Activated CD4-positive, alpha-beta T cell treated with anti-CD3 and anti-CD28 coated beads, Interleukin-2, amount 10 ng/mL, durations not matched to agents 24 days and 14 days (primary cell): ENCODE results near the gene DCAF15. TPM values are rescaled to one million over a fixed set of nuclear protein-coding genes. Genes with fewer than 3 reads are reported as not detected.

Experiments used
- DNase-seq: peaks from one replicate; pipeline ENCODE4 v3.0.0; 2022
- H3K27ac Mint-ChIP-seq: one replicate; pipeline ENCODE4 v1.8.0; 2022; ENCODE audit warnings: mild to moderate bottlenecking, mixed read lengths
- H3K27me3 Mint-ChIP-seq: one replicate; pipeline ENCODE4 v1.8.0; 2022; ENCODE audit warnings: mixed read lengths
- H3K36me3 Mint-ChIP-seq: one replicate; pipeline ENCODE4 v1.8.0; 2022; ENCODE audit warnings: low read depth, mild to moderate bottlenecking, mixed read lengths
- H3K4me1 Mint-ChIP-seq: one replicate; pipeline ENCODE4 v1.8.0; 2021; ENCODE audit warnings: mixed read lengths
- H3K4me3 Mint-ChIP-seq: one replicate; pipeline ENCODE4 v1.8.0; 2022; ENCODE audit warnings: mild to moderate bottlenecking, moderate library complexity, mixed read lengths
- H3K9me3 Mint-ChIP-seq: one replicate; pipeline ENCODE4 v1.8.0; 2021; ENCODE audit warnings: mixed read lengths
- intact Hi-C: fragments of 100-400 bp; cut with micrococcal nuclease; formaldehyde crosslinking; loops from one replicate; pipeline ENCODE4 v1.15.1; 2023
- total RNA-seq: library from RNA; stranded (reverse); gene quantifications from 2 replicates; pipeline ENCODE4 v1.2.3, GENCODE V29; 2022

Gene DCAF15
- total RNA-seq, 1 donor from 2014 or later = 63.2 TPM

DNA sequence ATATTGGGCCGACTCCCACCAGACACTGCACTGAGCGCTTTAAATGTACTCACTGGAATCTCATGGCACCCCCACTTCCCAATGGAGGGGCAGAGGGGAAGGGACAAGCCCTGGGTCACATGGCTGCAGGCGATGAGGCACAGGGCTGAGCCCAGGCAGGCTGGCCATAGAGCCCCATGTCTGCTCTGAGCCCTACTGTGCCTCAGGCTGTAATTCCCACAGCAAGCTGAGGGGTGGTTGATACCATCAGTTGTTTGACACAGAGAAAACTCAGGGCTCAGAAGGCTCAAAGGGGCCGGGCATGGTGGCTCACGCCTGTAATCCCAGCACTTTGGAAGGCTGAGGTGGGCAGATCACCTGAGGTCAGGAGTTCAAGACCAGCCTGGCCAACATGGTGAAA lies 28.7 kb downstream of the DCAF15 start:
- no peak overlapping the region for H3K4me3 Mint-ChIP-seq
- intact Hi-C loops = no loop called here
- no peak for DNase-seq
- peaks cover 5% of the 10 kb centered on the region for H3K36me3 Mint-ChIP-seq
- H3K27ac Mint-ChIP-seq = no peak overlapping the region
- peaks cover 14% of the 10 kb centered on the region for H3K4me1 Mint-ChIP-seq
- H3K9me3 Mint-ChIP-seq = no peaks in the 10 kb centered on the region
- H3K27me3 Mint-ChIP-seq = no peaks in the 10 kb centered on the region

GRCh38 chr19:13981467-13981866 lies 29.2 kb downstream of the DCAF15 start:
- intact Hi-C loops = no loop called here
- peaks cover 5% of the 10 kb centered on the region for H3K36me3 Mint-ChIP-seq
- peaks cover 16% of the 10 kb centered on the region for H3K4me1 Mint-ChIP-seq
- DNase-seq = no peak
- no peak overlapping the region for H3K27ac Mint-ChIP-seq
- H3K4me3 Mint-ChIP-seq = no peak overlapping the region
- H3K27me3 Mint-ChIP-seq = no peaks in the 10 kb centered on the region
- H3K9me3 Mint-ChIP-seq = no peaks in the 10 kb centered on the region

DNA sequence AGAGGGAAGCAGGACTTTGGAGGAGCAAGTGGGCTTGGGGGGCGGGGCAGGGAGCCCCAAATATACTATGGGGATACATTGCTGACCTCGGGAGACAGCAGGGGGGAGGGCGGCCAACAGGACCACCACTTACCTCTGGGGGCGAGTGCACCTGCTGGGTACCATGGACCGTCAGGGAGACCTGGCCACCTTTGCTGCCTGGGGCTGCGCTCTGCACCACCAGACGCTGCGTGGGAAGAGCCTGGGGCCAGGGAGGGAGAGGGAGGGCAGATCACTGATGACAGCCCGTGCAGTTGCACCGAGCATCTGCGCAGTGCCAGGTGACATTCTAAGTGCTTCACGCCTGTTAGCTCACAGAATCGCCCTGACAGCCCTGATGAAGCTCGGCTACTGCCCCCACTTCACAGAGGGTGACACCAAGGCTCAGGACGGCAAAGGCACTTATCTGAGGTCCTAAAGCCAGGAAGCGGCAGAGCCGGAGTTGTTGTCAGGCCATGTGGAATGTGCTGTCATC lies 29.7 kb downstream of the DCAF15 start:
- Mint-ChIP-seq H3K36me3 (peaks cover 5% of the 10 kb centered on the region), H3K4me1 (peaks cover 21% of the 10 kb centered on the region), H3K4me3 (no peak overlapping the region), H3K27me3 (no peaks in the 10 kb centered on the region), H3K9me3 (no peaks in the 10 kb centered on the region), H3K27ac (no peak overlapping the region)
- DNase-seq = no peak
- intact Hi-C loops = no loop called here

DNA sequence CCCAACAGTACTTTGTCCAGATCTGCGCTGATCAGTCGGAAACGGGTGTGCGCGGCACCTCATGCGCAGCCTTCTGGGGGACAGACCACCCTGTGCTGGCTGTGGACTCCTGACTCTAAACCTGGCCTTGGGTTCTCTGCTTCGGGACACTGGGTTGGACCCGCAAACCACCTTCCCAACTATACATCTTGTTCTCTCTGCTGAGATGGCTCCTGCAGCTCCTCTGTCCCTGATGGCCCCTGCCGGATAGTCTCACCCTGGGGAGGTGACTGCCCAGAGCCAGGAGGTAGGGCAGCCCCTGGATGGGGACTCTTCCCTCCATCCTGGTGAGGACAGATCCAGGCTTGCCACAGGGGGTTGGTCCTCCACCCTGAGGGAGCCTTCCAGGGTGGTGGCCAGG lies 30.5 kb downstream of the DCAF15 start:
- peaks cover 27% of the 10 kb centered on the region for H3K4me1 Mint-ChIP-seq
- intact Hi-C loops = no loop called here

GRCh38 chr19:13983213-13983889 lies 31.0 kb downstream of the DCAF15 start:
- no peak for DNase-seq
- Mint-ChIP-seq H3K4me1 (peaks cover 28% of the 10 kb centered on the region), H3K36me3 (peaks cover 5% of the 10 kb centered on the region), H3K4me3 (no peak overlapping the region), H3K27ac (no peak overlapping the region), H3K9me3 (no peaks in the 10 kb centered on the region), H3K27me3 (no peaks in the 10 kb centered on the region)
- intact Hi-C loops = no loop called here

More for the DNA sequence above, 30.5 kb downstream of the DCAF15 start:
- DNase-seq = no peak
- H3K4me3 Mint-ChIP-seq = no peak overlapping the region
- no peak overlapping the region for H3K27ac Mint-ChIP-seq
- peaks cover 5% of the 10 kb centered on the region for H3K36me3 Mint-ChIP-seq
- no peaks in the 10 kb centered on the region for H3K9me3 Mint-ChIP-seq
- no peaks in the 10 kb centered on the region for H3K27me3 Mint-ChIP-seq

- Mint-ChIP-seq H3K9me3 (no peaks in the 10 kb centered on the region), H3K27ac (no peak overlapping the region), H3K27me3 (no peaks in the 10 kb centered on the region), H3K36me3 (peaks cover 9% of the 10 kb centered on the region), H3K4me1 (peaks cover 34% of the 10 kb centered on the region), H3K4me3 (no peak overlapping the region)
- DNase-seq = no peak
- intact Hi-C loops = no loop called here
These were observed 31.9 kb downstream of the DCAF15 start for GRCh38 chr19:13984186-13984585.

DNA sequence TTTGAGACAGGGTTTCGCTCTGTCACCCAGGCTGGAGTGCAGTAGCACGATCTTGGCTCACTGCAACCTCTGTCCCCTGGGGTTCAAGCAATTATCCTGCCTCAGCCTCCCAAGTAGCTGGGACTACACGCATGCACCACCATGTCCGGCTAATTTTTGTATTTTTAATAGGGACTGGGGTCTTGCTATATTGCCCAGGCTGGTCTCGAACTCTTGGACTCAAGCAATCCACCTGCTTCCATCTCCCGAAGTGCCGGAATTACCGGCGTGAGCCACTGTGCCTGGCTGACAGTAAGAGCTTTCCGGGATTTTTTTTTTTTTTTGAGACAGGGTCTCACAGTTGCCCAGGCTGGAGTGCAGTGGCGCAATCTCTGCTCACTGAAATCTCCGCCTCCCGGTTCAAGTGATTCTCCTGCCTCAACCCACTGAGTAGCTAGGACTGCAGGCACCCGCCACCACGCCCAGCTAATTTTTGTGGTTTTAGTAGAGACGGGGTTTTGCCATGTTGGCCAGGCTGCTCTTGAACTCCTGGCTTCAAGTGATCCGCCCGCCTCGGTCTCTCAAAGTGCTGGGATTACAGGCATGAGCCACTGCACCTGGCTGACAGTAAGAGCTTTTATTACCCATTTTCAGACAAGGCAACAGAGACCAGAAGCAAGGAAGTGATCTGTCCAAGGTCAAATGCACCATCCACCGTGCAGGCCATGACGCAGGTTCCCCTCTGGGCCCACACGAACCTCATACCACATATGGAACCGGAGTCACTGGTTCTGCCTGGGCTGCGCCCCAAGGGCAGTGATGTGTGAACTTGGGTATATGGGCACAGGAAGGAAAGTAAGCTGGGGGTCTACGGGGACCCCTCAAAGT lies 32.8 kb downstream of the DCAF15 start:
- no peak for DNase-seq
- peaks cover 41% of the 10 kb centered on the region for H3K4me1 Mint-ChIP-seq
- H3K27ac Mint-ChIP-seq = peak overlapping the region; percentile 95
- no peaks in the 10 kb centered on the region for H3K27me3 Mint-ChIP-seq
- intact Hi-C loops = loop anchor here (5.0 kb wide), 1 partner anchor 87 kb away; the partner anchor contains the start of gene MISP3
- no peaks in the 10 kb centered on the region for H3K9me3 Mint-ChIP-seq
- peak overlapping the region; percentile 64 for H3K4me3 Mint-ChIP-seq
- H3K36me3 Mint-ChIP-seq = peaks cover 15% of the 10 kb centered on the region

DNA sequence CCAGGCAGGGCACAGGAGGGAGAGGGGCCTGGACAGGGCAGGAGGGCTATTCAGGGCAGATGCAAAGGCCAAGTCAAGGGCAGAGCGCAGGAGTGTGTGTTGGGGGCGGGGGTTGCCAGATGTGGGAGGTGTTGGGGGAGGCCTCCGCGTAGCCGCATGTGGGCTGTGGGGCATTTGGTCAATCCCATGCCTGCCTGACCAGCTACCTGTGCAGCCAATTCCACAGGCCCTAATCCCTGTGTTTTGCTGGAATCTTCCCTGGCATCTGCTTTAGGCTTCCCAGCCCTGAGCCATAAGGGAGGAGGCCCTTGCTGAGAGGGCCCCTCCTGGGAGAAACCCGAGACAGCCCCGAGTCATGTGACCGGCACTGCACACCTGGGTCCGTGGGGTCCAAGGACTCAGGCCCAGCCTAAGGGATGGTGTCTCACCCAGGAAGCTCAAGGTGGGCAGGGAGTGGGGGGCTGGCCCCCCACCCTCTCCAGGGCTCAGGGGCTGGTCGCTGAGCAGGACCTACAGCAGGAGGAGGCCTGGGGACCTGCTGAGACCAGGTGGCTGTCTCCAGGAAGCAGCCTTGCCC lies 33.5 kb downstream of the DCAF15 start:
- Mint-ChIP-seq H3K4me1 (peaks cover 43% of the 10 kb centered on the region), H3K36me3 (peaks cover 16% of the 10 kb centered on the region), H3K27ac (peak overlapping the region; percentile 95), H3K27me3 (no peaks in the 10 kb centered on the region), H3K9me3 (no peaks in the 10 kb centered on the region), H3K4me3 (peak overlapping the region; percentile 80)
- no peak for DNase-seq
- intact Hi-C loops = loop anchor here (1.0 to 5.0 kb wide), 5 partner anchors 16 to 86 kb away; partner anchors contain the start of genes DCAF15, MISP3 and RFX1

DNA sequence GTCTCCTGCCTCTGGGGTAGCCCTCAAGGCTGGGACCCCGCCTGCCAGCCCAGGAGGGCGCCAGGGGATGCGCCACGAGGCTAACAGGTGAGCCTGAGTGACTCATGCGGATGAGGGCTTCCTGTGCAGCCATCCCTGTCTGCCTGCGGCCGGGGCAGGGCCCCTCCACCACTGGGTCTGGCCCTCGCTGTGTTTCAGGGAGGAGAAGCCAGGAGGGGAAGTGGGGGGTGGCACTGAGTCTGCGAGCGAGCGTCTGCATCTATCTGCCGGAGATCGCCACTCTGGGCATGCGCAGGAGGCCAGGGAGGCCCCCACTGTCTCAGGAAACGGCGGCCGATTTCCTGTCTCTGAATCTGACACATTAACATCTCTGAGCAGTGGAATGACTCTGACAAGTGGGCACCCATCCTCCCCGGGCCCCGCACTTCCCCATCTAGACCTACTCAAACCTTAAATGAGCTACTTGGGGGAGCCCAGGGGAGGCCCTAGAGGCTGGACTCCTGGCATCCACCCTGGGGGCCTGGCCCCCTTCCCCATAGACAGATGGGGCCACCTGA lies 34.1 kb downstream of the DCAF15 start:
- Mint-ChIP-seq H3K4me1 (peaks cover 43% of the 10 kb centered on the region), H3K27ac (peak overlapping the region; percentile 95), H3K36me3 (peaks cover 19% of the 10 kb centered on the region), H3K27me3 (no peaks in the 10 kb centered on the region), H3K9me3 (no peaks in the 10 kb centered on the region), H3K4me3 (peak overlapping the region; percentile 80)
- peak; percentile 99 for DNase-seq
- intact Hi-C loops = loop anchor here (1.0 to 5.0 kb wide), 5 partner anchors 16 to 86 kb away; partner anchors contain the start of genes DCAF15, MISP3 and RFX1

- peaks cover 39% of the 10 kb centered on the region for H3K4me1 Mint-ChIP-seq
- H3K4me3 Mint-ChIP-seq = peak overlapping the region; percentile 80
- intact Hi-C loops = loop anchor here (5.0 kb wide), 1 partner anchor 85 kb away; the partner anchor contains the start of gene MISP3
- no peaks in the 10 kb centered on the region for H3K27me3 Mint-ChIP-seq
- peaks cover 25% of the 10 kb centered on the region for H3K36me3 Mint-ChIP-seq
- peak overlapping the region; percentile 95 for H3K27ac Mint-ChIP-seq
- no peaks in the 10 kb centered on the region for H3K9me3 Mint-ChIP-seq
- DNase-seq = no peak
These were observed 35.0 kb downstream of the DCAF15 start for GRCh38 chr19:13987101-13987890.

DNA sequence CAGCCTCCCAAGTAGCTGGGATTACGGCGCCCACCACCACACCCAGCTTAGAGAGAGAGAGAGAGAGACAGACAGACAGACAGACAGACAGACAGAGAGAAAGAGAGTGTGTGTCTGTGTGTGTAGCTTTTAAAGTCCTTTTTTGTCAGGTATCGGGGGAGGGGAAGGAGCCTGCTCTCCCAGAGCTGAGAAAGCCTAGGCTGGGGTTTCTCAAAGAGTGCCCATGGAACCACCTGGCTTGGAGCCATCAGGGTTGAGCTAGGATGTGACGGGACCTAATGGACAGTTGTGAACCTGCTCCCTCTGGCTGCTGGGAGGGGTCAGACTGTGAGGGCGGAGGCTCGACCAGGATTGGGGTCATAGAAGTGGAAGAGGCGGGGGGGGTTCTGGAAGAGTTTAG lies 37.2 kb downstream of the DCAF15 start:
- peaks cover 39% of the 10 kb centered on the region for H3K4me1 Mint-ChIP-seq
- DNase-seq = no peak
- H3K36me3 Mint-ChIP-seq = peaks cover 27% of the 10 kb centered on the region
- no peak overlapping the region for H3K4me3 Mint-ChIP-seq
- H3K27ac Mint-ChIP-seq = peak overlapping the region; percentile 29
- intact Hi-C loops = loop anchor here (5.0 kb wide), 1 partner anchor 83 kb away; the partner anchor contains the start of gene MISP3
- H3K9me3 Mint-ChIP-seq = no peaks in the 10 kb centered on the region
- H3K27me3 Mint-ChIP-seq = no peaks in the 10 kb centered on the region

DNA sequence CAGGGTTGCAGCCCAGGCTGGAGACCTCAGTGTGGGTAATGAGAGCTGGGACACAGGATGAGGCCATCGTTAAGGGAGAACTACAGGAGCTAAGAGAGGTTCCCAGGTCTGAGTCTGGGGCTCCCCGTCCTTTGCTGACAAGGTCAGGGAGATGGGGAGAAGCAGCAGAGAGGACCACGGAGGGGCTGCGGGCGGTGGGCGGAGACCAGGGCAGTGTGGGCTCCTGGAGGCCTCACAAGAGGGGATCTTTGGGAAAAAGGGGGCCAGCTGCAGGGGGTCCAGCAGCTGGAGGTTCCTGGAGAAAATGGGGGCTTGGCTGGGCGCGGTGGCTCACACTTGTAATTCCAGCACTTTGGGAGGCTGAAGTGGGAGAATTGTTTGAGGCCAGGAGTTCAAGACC lies 37.8 kb downstream of the DCAF15 start:
- Mint-ChIP-seq H3K36me3 (peaks cover 29% of the 10 kb centered on the region), H3K27me3 (no peaks in the 10 kb centered on the region), H3K9me3 (no peaks in the 10 kb centered on the region), H3K27ac (peak overlapping the region; percentile 29), H3K4me1 (peaks cover 39% of the 10 kb centered on the region), H3K4me3 (no peak overlapping the region)
- intact Hi-C loops = no loop called here
- DNase-seq = no peak

- H3K27ac Mint-ChIP-seq = no peak overlapping the region
- intact Hi-C loops = no loop called here
- peaks cover 29% of the 10 kb centered on the region for H3K36me3 Mint-ChIP-seq
- H3K9me3 Mint-ChIP-seq = no peaks in the 10 kb centered on the region
- H3K4me1 Mint-ChIP-seq = peaks cover 24% of the 10 kb centered on the region
- no peak overlapping the region for H3K4me3 Mint-ChIP-seq
- no peaks in the 10 kb centered on the region for H3K27me3 Mint-ChIP-seq
- DNase-seq = no peak
These were observed 39.7 kb downstream of the DCAF15 start for GRCh38 chr19:13992025-13992424.
